Measurements from ENCODE around the gene COIL. TPM values are rescaled to one million over a fixed set of nuclear protein-coding genes. Genes with fewer than 3 reads are reported as not detected.

COIL gene
- 1 to 10 TPM; 5.0 to 9.9 TPM for total RNA-seq

DNA sequence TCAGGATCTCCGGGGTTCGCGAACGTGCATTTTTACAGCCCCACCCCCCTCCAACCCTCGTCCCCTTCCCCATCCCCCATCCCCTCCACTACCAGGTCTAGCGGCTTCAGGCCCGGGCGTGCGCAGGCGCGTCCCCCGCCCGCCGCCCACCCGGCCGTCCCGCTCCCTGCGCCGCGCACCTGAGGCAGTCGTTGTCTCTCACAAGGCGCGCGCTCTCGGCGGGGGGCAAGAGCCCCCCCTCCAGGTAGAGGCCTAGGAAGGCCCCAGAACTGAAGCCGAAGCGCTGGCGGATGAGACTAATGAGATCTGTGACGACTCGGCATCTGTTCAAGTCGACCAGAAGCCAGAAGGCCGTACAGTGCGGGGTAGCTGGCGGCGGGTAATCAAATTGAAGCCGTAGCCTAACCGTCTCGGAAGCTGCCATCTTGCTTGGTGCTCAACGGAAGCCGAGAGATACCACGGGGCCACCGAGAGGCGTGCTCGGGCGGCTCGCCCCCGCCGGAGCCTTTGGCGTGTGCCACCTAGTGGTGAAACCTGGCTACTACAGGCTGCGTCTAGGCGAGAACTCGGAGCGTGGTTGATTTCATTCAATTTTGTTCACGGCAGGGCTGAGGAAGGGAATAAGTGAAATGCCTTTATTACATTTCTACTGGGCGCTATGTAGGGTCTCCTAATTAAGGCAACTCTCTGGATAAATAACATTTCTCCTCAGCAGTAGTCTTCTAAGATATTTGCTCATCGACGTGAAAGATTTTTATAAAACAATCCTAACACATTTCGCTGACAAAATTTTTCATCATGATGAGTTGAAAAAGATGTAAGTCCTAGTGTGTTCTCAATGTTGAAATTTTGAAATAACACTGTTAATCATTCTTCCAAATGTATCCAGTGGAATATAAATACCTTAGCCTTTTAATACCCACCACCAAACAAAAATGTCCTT is at the start of gene COIL:
Gene COIL (minus strand): TSS at position 455 of the 943 bp plus-strand sequence. CDS start 31 bp downstream, at position 424.
- Histone ChIP-seq H3K4me1 (ENCODE audit: control insufficient read depth in 1 of 2, low read depth in 2 of 2) (peaks cover 8 to 22% of the 10 kb centered on the region in 2 donors), H3K27ac (peak within 1 kb of the TSS; percentile 74 to 78), H3K36me3 (no peaks in the 10 kb centered on the region), H3K4me3 (peak within 1 kb of the TSS; percentile 99), H3K9me3 (no peaks in the 10 kb centered on the region), H3K27me3 (replicated peaks; ENCODE audit: insufficient read depth) (no peaks in the 10 kb centered on the region)
- TF ChIP-seq CTCF (IDR thresholded peaks at IDR 0.05): peak; percentile 100
- peak; percentile 71 for DNase-seq (ENCODE audit: low spot score)
- ATAC-seq (ENCODE audit: insufficient number of reproducible peaks, low FRiP score, low read depth): peak; percentile 92

- Histone ChIP-seq H3K27ac (no peak overlapping the region), H3K27me3 (replicated peaks; ENCODE audit: insufficient read depth) (no peaks in the 10 kb centered on the region), H3K4me3 (no peak overlapping the region), H3K36me3 (peaks cover 4% of the 10 kb centered on the region), H3K4me1 (ENCODE audit: control insufficient read depth in 1 of 2, low read depth in 2 of 2) (peaks cover 0 to under 1% of the 10 kb centered on the region in 2 donors), H3K9me3 (no peaks in the 10 kb centered on the region)
- no peak for DNase-seq (ENCODE audit: low spot score)
- no peak for ATAC-seq (ENCODE audit: insufficient number of reproducible peaks, low FRiP score, low read depth)
- TF ChIP-seq CTCF (IDR thresholded peaks at IDR 0.05): no peak
Measured at GRCh38 chr17:57010487-57010886, 49.6 kb upstream of the COIL start.

- DNase-seq (ENCODE audit: low spot score) (no peak), ATAC-seq (ENCODE audit: insufficient number of reproducible peaks, low FRiP score, low read depth) (no peak)
- H3K27me3 ChIP-seq (replicated peaks; ENCODE audit: insufficient read depth): no peaks in the 10 kb centered on the region
- TF ChIP-seq CTCF (IDR thresholded peaks at IDR 0.05): peak; percentile 68
- no peak overlapping the region for H3K27ac ChIP-seq
- no peak overlapping the region for H3K4me3 ChIP-seq
- H3K9me3 ChIP-seq: no peaks in the 10 kb centered on the region
- H3K36me3 ChIP-seq: peaks cover 4% of the 10 kb centered on the region
- H3K4me1 ChIP-seq (ENCODE audit: control insufficient read depth in 1 of 2, low read depth in 2 of 2): peaks cover 4 to 6% of the 10 kb centered on the region in 2 donors
Measured at GRCh38 chr17:57009737-57010445, 49.0 kb upstream of the COIL start.

GRCh38 chr17:57008958-57009357 is 48.1 kb upstream of the COIL start:
- Histone ChIP-seq H3K27me3 (replicated peaks; ENCODE audit: insufficient read depth) (no peaks in the 10 kb centered on the region), H3K4me1 (ENCODE audit: control insufficient read depth in 1 of 2, low read depth in 2 of 2) (peaks cover 5 to 6% of the 10 kb centered on the region in 2 donors), H3K4me3 (no peak overlapping the region), H3K27ac (no peak overlapping the region), H3K9me3 (no peaks in the 10 kb centered on the region), H3K36me3 (peaks cover 6% of the 10 kb centered on the region)
- no peak for TF ChIP-seq CTCF (IDR thresholded peaks at IDR 0.05)
- DNase-seq (ENCODE audit: low spot score): no peak
- ATAC-seq (ENCODE audit: insufficient number of reproducible peaks, low FRiP score, low read depth): no peak

DNA sequence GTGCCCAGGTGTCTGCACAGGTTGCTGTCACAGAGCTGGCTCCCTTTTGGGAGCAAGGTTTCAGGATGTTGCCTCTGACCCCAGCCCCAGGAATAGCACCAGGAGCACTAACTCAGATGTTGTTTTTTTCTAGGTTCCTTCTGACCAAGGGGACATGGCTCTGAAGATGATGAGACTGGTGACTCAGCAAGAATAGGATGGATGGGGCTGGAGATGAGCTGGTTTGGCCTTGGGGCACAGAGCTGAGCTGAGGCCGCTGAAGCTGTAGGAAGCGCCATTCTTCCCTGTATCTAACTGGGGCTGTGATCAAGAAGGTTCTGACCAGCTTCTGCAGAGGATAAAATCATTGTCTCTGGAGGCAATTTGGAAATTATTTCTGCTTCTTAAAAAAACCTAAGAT is 45.2 kb upstream of the COIL start:
- ATAC-seq (ENCODE audit: insufficient number of reproducible peaks, low FRiP score, low read depth) (no peak), DNase-seq (ENCODE audit: low spot score) (no peak)
- H3K4me3 ChIP-seq: no peak overlapping the region
- no peak for TF ChIP-seq CTCF (IDR thresholded peaks at IDR 0.05)
- H3K4me1 ChIP-seq (ENCODE audit: control insufficient read depth in 1 of 2, low read depth in 2 of 2): peaks cover 5 to 6% of the 10 kb centered on the region in 2 donors
- no peaks in the 10 kb centered on the region for H3K9me3 ChIP-seq
- peaks cover 26% of the 10 kb centered on the region for H3K36me3 ChIP-seq
- no peaks in the 10 kb centered on the region for H3K27me3 ChIP-seq (replicated peaks; ENCODE audit: insufficient read depth)
- H3K27ac ChIP-seq: no peak overlapping the region
